ENCODE data around the gene LSM14A. TPM values are rescaled to one million over a fixed set of nuclear protein-coding genes. Genes with fewer than 3 reads are reported as not detected.

LSM14A gene
- total and polyA plus RNA-seq, 9 of the 15 experiments (the other 6 are each of a cell fraction or from before 2014, with no cell fraction given): 19.5 to 150 (median 95.1) TPM

DNA sequence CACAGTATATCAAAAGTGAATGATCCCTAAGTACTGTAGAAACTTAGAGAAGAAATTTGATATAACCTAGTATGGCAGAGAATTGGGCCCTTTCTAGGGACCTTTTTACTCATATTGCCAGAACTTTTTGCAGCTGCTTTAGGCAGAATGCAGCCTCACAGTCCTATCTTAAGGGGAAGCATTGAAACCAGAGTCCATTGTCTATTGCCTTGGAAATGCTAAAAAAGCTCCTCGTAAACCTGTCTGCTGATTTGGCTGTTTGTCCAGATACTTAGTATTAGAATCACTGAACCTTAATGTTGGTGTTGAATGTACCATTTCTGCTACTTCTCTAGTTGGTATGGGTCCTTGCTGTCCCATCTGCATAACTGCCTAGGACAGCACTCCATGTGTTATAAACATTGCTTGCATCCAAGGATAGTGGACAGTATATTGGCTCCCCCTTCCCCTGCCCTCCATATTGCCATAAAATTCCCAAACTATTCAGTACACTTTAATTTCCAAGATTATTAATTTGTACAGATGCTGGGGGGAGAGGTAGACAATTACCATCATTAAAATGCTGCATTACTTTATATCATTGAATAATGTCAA lies 36.1 kb downstream of the LSM14A start:
- H3K27me3 ChIP-seq (ENCODE audit: control insufficient read depth in 2 of 2, insufficient read depth in 2 of 2, low read length in 2 of 2): no peaks in the 10 kb centered on the region
- in situ Hi-C loops (cut with MboI): no loop called here
- FAIRE-seq: no peak
- DNase-seq (ENCODE audit: extremely low read depth in 1 of 4, low spot score in 3 of 4): no peak
- BruUV-seq (replicated peaks): no TSS peak
- WGBS (ENCODE audit: insufficient coverage, low coverage, missing lambda C conversion rate): 94% methylated on average over 1 of the region's 1 CpG
- H2AFZ ChIP-seq (ENCODE audit: low read depth, low read length): no peak overlapping the region
- ChIA-PET CTCF (ENCODE audit: low intra/inter-chr PET ratio) (no interaction called here), POLR2A (interaction anchor here (0.9 to 2.1 kb wide), 2 partner anchors 9 to 34 kb away, joined by 6 to 9 read pairs; no protein-coding TSS in a partner anchor)
- intact Hi-C loops (cut with micrococcal nuclease): no loop called here
- H3K27ac ChIP-seq (ENCODE audit: extremely low read depth, low read depth, low read length): no peak overlapping the region
- H3K4me1 ChIP-seq (replicated peaks in 1 of 2; ENCODE audit: control insufficient read depth in 2 of 2, insufficient read depth in 2 of 2, low read length in 2 of 2): no peaks in the 10 kb centered on the region
- H3K4me2 ChIP-seq (ENCODE audit: insufficient read depth, low read length): no peak overlapping the region
- H3K4me3 ChIP-seq: no peak overlapping the region
- no peak for ATAC-seq
- no peaks in the 10 kb centered on the region for H3K9me3 ChIP-seq (replicated peaks; ENCODE audit: control insufficient read depth, insufficient read depth, low read depth, low read length)
- H3K36me3 ChIP-seq (ENCODE audit: control insufficient read depth, insufficient read depth, low read length): peaks cover 63% of the 10 kb centered on the region
- no peaks in the 10 kb centered on the region for H4K20me1 ChIP-seq (replicated peaks; ENCODE audit: control insufficient read depth, insufficient read depth, low read length)
- no peaks in the 10 kb centered on the region for H3K79me2 ChIP-seq (ENCODE audit: control insufficient read depth, insufficient read depth, low read length)
- no peaks in the 10 kb centered on the region for H3K9me1 ChIP-seq (ENCODE audit: control insufficient read depth, insufficient read depth, low read length)
- TF ChIP-seq TCF3 (CRISPR knock-in tag; IDR thresholded peaks at IDR 0.05) (no peak), IRF2 (CRISPR knock-in tag; IDR thresholded peaks at IDR 0.05) (no peak), SOX6 (IDR thresholded peaks at IDR 0.05) (no peak), KDM5B (IDR thresholded peaks at IDR 0.05; ENCODE audit: insufficient replicate concordance, low read depth, low read length) (no peak), TEAD1 (CRISPR knock-in tag; IDR thresholded peaks at IDR 0.05) (no peak), SREBF2 (CRISPR knock-in tag; IDR thresholded peaks at IDR 0.05) (no peak), ZC3H8 (IDR thresholded peaks at IDR 0.05) (no peak), SMAD4 (CRISPR knock-in tag; conservative IDR thresholded peaks at IDR 0.05) (no peak), HNRNPH1 (optimal IDR thresholded peaks at IDR 0.05; ENCODE audit: low read depth, low read length) (no peak), SMARCA4 (IDR thresholded peaks at IDR 0.05) (no peak), POLR2G (IDR thresholded peaks at IDR 0.05; ENCODE audit: low read depth, low read length) (no peak), RBM34 (IDR thresholded peaks at IDR 0.05; ENCODE audit: borderline replicate concordance, insufficient read depth, low read length) (no peak)
- TF ChIP-seq, protein P1, sequence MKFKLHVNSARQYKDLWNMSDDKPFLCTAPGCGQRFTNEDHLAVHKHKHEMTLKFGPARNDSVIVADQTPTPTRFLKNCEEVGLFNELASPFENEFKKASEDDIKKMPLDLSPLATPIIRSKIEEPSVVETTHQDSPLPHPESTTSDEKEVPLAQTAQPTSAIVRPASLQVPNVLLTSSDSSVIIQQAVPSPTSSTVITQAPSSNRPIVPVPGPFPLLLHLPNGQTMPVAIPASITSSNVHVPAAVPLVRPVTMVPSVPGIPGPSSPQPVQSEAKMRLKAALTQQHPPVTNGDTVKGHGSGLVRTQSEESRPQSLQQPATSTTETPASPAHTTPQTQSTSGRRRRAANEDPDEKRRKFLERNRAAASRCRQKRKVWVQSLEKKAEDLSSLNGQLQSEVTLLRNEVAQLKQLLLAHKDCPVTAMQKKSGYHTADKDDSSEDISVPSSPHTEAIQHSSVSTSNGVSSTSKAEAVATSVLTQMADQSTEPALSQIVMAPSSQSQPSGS (CRISPR knock-in tag; IDR thresholded peaks at IDR 0.05): no peak
- TF ChIP-seq, protein P2, sequence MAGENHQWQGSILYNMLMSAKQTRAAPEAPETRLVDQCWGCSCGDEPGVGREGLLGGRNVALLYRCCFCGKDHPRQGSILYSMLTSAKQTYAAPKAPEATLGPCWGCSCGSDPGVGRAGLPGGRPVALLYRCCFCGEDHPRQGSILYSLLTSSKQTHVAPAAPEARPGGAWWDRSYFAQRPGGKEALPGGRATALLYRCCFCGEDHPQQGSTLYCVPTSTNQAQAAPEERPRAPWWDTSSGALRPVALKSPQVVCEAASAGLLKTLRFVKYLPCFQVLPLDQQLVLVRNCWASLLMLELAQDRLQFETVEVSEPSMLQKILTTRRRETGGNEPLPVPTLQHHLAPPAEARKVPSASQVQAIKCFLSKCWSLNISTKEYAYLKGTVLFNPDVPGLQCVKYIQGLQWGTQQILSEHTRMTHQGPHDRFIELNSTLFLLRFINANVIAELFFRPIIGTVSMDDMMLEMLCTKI (IDR thresholded peaks at IDR 0.05; ENCODE audit: partially characterized antibody): no peak
- H3K9ac ChIP-seq (ENCODE audit: insufficient read depth in 1 of 2, low read depth in 2 of 2, low read length in 2 of 2): no peak overlapping the region

Measured in K562 (cell line).